SK-N-MC (cell line): ENCODE results near the gene FBRSL1.
"Not testable (repeated sequence)": the region's sequence is repeated elsewhere in the genome, so short reads cannot be mapped to it uniquely, and the experiment has no call there.

ENCODE experiments used
- EZH2 ChIP-seq: fragments of 200-600 bp; sonication (generic); IDR thresholded peaks from one replicate; pipeline ENCODE4 v1.6.1; 2017; ENCODE audit warnings: antibody characterized with exemption
- POLR2AphosphoS5 ChIP-seq: IDR thresholded peaks from 2 replicates; pipeline ENCODE4 v1.6.1; 2012; ENCODE audit warnings: mild to moderate bottlenecking, low read depth, low read length, borderline replicate concordance

- not testable (repeated sequence) for TF ChIP-seq EZH2, POLR2AphosphoS5
Measured at GRCh38 chr12:132474799-132475303, 15.1 kb upstream of the FBRSL1 start.
